GM21381 (cell line): ENCODE data around the gene SDHD.
"Not testable (repeated sequence)": the region's sequence is repeated elsewhere in the genome, so short reads cannot be mapped to it uniquely, and the experiment has no call there.

Experiments
- ATAC-seq: cut with Tn5 transposase; IDR thresholded peaks from one replicate; pipeline ENCODE4 v1.9.1; 2021; ENCODE audit warnings: mild to moderate bottlenecking, moderate library complexity; ENCODE audit not compliant: unreplicated experiment

Gene SDHD

GRCh38 chr11:112086422-112087191, at the start of gene SDHD, which contains the start of gene TIMM8B:
SDHD (plus strand) TSS chr11:112086873; CDS start chr11:112086908, 35 bp downstream.
TIMM8B (minus strand) TSS chr11:112086756; CDS start chr11:112086723, 33 bp downstream.
- peak; percentile 85 for ATAC-seq

- no peak for ATAC-seq
Observed at GRCh38 chr11:112037527-112037926, 49.1 kb upstream of the SDHD start.

- ATAC-seq: no peak
Observed at GRCh38 chr11:112042161-112042960, 44.3 kb upstream of the SDHD start.

- no peak for ATAC-seq
Observed at GRCh38 chr11:112042961-112043304, 43.7 kb upstream of the SDHD start.

- no peak for ATAC-seq
Observed at GRCh38 chr11:112044961-112045360, 41.7 kb upstream of the SDHD start.

GRCh38 chr11:112046647-112047046, 40.0 kb upstream of the SDHD start:
- ATAC-seq: not testable (repeated sequence)

- not testable (repeated sequence) for ATAC-seq
Observed at GRCh38 chr11:112048256-112048655, 38.4 kb upstream of the SDHD start.

- ATAC-seq: no peak
Observed at GRCh38 chr11:112049777-112050176, 36.9 kb upstream of the SDHD start.

- ATAC-seq: peak; percentile 90
Observed at GRCh38 chr11:112050721-112051120, 36.0 kb upstream of the SDHD start.

- ATAC-seq: no peak
Observed at GRCh38 chr11:112051768-112052167, 34.9 kb upstream of the SDHD start.

- ATAC-seq: no peak
Observed at GRCh38 chr11:112057170-112057569, 29.5 kb upstream of the SDHD start.

GRCh38 chr11:112058103-112058502, 28.6 kb upstream of the SDHD start:
- no peak for ATAC-seq

GRCh38 chr11:112062923-112063322, 23.8 kb upstream of the SDHD start:
- no peak for ATAC-seq

GRCh38 chr11:112073941-112074811, 12.5 kb upstream of the SDHD start, which contains the start of the genes NKAPD1 and PIH1D2:
NKAPD1 (plus strand) TSS chr11:112074299; CDS start chr11:112075575, 1,276 bp downstream.
PIH1D2 (minus strand) TSS chr11:112074017; CDS start chr11:112073174, 843 bp downstream.
- ATAC-seq: peak; percentile 82

- no peak for ATAC-seq
Observed at GRCh38 chr11:112082729-112083128, 3.9 kb upstream of the SDHD start.

GRCh38 chr11:112085822-112086421, 751 bp upstream of the SDHD start:
- peak; percentile 18 for ATAC-seq

- no peak for ATAC-seq
Observed at GRCh38 chr11:112087212-112087611, 539 bp downstream of the SDHD start.

- ATAC-seq: not testable (repeated sequence)
Observed at GRCh38 chr11:112095302-112095701, 8.6 kb downstream of the SDHD start.

- no peak for ATAC-seq
Observed at GRCh38 chr11:112096194-112096593, 9.5 kb downstream of the SDHD start.
